ENCODE data around the gene GATA3. TPM values are rescaled to one million over a fixed set of nuclear protein-coding genes. Genes with fewer than 3 reads are reported as not detected.

The GATA3 gene
- total and polyA plus RNA-seq, 2 experiments from 2014 or later: 0.23 TPM; not detected in 1

DNA sequence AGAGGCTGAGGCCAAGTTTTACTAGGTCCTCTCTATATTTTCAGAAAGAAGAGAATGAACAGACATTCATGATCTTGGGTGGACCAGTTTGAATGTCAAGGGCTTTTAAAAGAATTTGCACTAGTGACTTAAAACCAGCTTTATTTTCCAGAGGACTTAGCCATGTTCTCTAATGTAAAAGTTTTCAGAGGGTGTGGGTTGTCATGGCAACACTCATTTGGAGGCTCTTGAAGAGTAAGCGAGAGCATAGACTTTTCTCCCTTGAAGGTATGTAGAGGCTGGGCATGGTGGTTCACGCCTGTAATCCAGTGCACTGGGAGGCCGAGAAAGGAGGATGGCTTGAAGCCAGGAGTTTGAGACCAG lies 61.1 kb downstream of the GATA3 start:
- no peak overlapping the region for H3K4me2 ChIP-seq
- H3K27ac ChIP-seq (ENCODE audit: low read depth): no peak overlapping the region
- peaks cover 3% of the 10 kb centered on the region for H3K27me3 Mint-ChIP-seq (ENCODE audit: insufficient read depth, low read depth, poor library complexity)
- H2AFZ ChIP-seq: no peak overlapping the region
- H4K20me1 ChIP-seq (replicated peaks; ENCODE audit: insufficient read depth): no peaks in the 10 kb centered on the region
- H3K9me3 Mint-ChIP-seq: no peaks in the 10 kb centered on the region
- no peaks in the 10 kb centered on the region for H3K4me1 Mint-ChIP-seq
- H3K4me3 Mint-ChIP-seq: no peak overlapping the region
- no peaks in the 10 kb centered on the region for H3K36me3 Mint-ChIP-seq (ENCODE audit: low read depth)
- no peak overlapping the region for H3K27ac Mint-ChIP-seq
- H3K4me3 ChIP-seq: no peak overlapping the region
- TF ChIP-seq, protein P1, sequence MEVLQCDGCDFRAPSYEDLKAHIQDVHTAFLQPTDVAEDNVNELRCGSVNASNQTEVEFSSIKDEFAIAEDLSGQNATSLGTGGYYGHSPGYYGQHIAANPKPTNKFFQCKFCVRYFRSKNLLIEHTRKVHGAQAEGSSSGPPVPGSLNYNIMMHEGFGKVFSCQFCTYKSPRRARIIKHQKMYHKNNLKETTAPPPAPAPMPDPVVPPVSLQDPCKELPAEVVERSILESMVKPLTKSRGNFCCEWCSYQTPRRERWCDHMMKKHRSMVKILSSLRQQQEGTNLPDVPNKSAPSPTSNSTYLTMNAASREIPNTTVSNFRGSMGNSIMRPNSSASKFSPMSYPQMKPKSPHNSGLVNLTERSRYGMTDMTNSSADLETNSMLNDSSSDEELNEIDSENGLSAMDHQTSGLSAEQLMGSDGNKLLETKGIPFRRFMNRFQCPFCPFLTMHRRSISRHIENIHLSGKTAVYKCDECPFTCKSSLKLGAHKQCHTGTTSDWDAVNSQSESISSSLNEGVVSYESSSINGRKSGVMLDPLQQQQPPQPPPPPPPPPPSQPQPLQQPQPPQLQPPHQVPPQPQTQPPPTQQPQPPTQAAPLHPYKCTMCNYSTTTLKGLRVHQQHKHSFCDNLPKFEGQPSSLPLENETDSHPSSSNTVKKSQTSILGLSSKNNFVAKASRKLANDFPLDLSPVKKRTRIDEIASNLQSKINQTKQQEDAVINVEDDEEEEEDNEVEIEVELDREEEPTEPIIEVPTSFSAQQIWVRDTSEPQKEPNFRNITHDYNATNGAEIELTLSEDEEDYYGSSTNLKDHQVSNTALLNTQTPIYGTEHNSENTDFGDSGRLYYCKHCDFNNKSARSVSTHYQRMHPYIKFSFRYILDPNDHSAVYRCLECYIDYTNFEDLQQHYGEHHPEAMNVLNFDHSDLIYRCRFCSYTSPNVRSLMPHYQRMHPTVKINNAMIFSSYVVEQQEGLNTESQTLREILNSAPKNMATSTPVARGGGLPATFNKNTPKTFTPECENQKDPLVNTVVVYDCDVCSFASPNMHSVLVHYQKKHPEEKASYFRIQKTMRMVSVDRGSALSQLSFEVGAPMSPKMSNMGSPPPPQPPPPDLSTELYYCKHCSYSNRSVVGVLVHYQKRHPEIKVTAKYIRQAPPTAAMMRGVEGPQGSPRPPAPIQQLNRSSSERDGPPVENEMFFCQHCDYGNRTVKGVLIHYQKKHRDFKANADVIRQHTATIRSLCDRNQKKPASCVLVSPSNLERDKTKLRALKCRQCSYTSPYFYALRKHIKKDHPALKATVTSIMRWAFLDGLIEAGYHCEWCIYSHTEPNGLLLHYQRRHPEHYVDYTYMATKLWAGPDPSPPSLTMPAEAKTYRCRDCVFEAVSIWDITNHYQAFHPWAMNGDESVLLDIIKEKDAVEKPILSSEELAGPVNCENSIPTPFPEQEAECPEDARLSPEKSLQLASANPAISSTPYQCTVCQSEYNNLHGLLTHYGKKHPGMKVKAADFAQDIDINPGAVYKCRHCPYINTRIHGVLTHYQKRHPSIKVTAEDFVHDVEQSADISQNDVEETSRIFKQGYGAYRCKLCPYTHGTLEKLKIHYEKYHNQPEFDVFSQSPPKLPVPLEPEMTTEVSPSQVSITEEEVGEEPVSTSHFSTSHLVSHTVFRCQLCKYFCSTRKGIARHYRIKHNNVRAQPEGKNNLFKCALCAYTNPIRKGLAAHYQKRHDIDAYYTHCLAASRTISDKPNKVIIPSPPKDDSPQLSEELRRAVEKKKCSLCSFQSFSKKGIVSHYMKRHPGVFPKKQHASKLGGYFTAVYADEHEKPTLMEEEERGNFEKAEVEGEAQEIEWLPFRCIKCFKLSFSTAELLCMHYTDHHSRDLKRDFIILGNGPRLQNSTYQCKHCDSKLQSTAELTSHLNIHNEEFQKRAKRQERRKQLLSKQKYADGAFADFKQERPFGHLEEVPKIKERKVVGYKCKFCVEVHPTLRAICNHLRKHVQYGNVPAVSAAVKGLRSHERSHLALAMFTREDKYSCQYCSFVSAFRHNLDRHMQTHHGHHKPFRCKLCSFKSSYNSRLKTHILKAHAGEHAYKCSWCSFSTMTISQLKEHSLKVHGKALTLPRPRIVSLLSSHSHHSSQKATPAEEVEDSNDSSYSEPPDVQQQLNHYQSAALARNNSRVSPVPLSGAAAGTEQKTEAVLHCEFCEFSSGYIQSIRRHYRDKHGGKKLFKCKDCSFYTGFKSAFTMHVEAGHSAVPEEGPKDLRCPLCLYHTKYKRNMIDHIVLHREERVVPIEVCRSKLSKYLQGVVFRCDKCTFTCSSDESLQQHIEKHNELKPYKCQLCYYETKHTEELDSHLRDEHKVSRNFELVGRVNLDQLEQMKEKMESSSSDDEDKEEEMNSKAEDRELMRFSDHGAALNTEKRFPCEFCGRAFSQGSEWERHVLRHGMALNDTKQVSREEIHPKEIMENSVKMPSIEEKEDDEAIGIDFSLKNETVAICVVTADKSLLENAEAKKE (CRISPR knock-in tag; IDR thresholded peaks at IDR 0.05): no peak
- TF ChIP-seq STAT1 (IDR thresholded peaks at IDR 0.05; ENCODE audit: unreplicated experiment) (no peak), EZH2phosphoT487 (IDR thresholded peaks at IDR 0.05; ENCODE audit: unreplicated experiment) (no peak), EZH2 (IDR thresholded peaks at IDR 0.05; ENCODE audit: low read depth, unreplicated experiment) (no peak), CREB1 (CRISPR knock-in tag; IDR thresholded peaks at IDR 0.05; ENCODE audit: low read depth) (no peak), NANOG (IDR thresholded peaks at IDR 0.05; ENCODE audit: borderline replicate concordance) (no peak), ZNF114 (CRISPR knock-in tag; IDR thresholded peaks at IDR 0.05) (no peak)
- TF ChIP-seq, protein P2, sequence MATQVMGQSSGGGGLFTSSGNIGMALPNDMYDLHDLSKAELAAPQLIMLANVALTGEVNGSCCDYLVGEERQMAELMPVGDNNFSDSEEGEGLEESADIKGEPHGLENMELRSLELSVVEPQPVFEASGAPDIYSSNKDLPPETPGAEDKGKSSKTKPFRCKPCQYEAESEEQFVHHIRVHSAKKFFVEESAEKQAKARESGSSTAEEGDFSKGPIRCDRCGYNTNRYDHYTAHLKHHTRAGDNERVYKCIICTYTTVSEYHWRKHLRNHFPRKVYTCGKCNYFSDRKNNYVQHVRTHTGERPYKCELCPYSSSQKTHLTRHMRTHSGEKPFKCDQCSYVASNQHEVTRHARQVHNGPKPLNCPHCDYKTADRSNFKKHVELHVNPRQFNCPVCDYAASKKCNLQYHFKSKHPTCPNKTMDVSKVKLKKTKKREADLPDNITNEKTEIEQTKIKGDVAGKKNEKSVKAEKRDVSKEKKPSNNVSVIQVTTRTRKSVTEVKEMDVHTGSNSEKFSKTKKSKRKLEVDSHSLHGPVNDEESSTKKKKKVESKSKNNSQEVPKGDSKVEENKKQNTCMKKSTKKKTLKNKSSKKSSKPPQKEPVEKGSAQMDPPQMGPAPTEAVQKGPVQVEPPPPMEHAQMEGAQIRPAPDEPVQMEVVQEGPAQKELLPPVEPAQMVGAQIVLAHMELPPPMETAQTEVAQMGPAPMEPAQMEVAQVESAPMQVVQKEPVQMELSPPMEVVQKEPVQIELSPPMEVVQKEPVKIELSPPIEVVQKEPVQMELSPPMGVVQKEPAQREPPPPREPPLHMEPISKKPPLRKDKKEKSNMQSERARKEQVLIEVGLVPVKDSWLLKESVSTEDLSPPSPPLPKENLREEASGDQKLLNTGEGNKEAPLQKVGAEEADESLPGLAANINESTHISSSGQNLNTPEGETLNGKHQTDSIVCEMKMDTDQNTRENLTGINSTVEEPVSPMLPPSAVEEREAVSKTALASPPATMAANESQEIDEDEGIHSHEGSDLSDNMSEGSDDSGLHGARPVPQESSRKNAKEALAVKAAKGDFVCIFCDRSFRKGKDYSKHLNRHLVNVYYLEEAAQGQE (IDR thresholded peaks at IDR 0.05; ENCODE audit: unreplicated experiment): no peak
- TF ChIP-seq, protein P3, sequence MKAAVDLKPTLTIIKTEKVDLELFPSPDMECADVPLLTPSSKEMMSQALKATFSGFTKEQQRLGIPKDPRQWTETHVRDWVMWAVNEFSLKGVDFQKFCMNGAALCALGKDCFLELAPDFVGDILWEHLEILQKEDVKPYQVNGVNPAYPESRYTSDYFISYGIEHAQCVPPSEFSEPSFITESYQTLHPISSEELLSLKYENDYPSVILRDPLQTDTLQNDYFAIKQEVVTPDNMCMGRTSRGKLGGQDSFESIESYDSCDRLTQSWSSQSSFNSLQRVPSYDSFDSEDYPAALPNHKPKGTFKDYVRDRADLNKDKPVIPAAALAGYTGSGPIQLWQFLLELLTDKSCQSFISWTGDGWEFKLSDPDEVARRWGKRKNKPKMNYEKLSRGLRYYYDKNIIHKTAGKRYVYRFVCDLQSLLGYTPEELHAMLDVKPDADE (IDR thresholded peaks at IDR 0.05): no peak
- H3K27me3 ChIP-seq (ENCODE audit: insufficient read depth): no peaks in the 10 kb centered on the region
- H3K4me1 ChIP-seq (ENCODE audit: insufficient read depth): no peaks in the 10 kb centered on the region
- no peaks in the 10 kb centered on the region for H3K9me2 ChIP-seq (ENCODE audit: insufficient read depth)
- ATAC-seq (no peak), DNase-seq (ENCODE audit: low spot score) (no peak)
- no peaks in the 10 kb centered on the region for H3F3A ChIP-seq (replicated peaks; ENCODE audit: low read depth)
- H3K36me3 ChIP-seq (ENCODE audit: insufficient read depth): no peaks in the 10 kb centered on the region
- H3K79me2 ChIP-seq (replicated peaks; ENCODE audit: insufficient read depth): no peaks in the 10 kb centered on the region

All from GM23338 (cell line).